Tibial nerve (tissue), 4 donors: ENCODE results near the gene ISYNA1.

Experiments used
- CTCF ChIP-seq, 5 experiments: fragments of 200-600 bp in 3 of 5; fragments of 450-650 bp in 2 of 5; sonication (generic) in 3 of 5; IDR thresholded peaks; one replicate each; pipeline ENCODE4 v1.5.1; 2016 to 2019; ENCODE audit warnings: antibody characterized with exemption in 5 of 5, mild to moderate bottlenecking in 3 of 5, moderate library complexity in 2 of 5
- EP300 ChIP-seq, 2 donors: sonication (generic); formaldehyde crosslinking; IDR thresholded peaks; one replicate each; pipeline ENCODE4 v1.6.1; 2017; ENCODE audit warnings: antibody characterized with exemption in 2 of 2, mild to moderate bottlenecking in 1 of 2
- POLR2A ChIP-seq, 2 donors: fragments of 450-650 bp; IDR thresholded peaks; one replicate each; pipeline ENCODE4 v1.6.1; 2017; ENCODE audit warnings: antibody characterized with exemption in 2 of 2, mild to moderate bottlenecking in 2 of 2, moderate library complexity in 2 of 2

DNA sequence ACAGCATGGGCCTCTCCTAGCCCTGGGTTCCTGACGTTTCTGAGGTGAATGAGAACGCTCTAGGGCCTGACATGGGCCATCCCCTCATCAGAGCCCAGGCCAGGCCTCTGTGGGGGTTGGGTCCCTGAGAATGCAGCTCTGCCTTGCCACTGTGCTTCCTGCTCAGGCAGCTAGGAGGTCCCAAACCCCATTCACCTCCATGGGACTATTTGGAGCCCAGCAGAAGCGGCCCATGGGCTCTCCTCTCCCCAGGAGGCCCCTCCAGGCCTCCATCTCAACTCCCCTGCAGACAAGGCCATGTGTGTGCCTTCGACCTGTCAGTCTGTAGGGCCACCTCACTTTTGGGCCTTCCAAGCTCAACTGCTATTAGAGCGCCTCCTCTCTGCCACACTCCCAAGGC, 47.1 kb upstream of the ISYNA1 start:
- no peak for TF ChIP-seq CTCF (IDR thresholded peaks at IDR 0.05)
- TF ChIP-seq POLR2A (IDR thresholded peaks at IDR 0.05), result no peak
- no peak for TF ChIP-seq EP300 (IDR thresholded peaks at IDR 0.05)
